Panc1 (cell line): ENCODE data around the gene TFEB. TPM values are rescaled to one million over a fixed set of nuclear protein-coding genes. Genes with fewer than 3 reads are reported as not detected.

Experiments
- ATAC-seq: fragments of 200-7000 bp; cut with Tn5 transposase; 2 replicates; pipeline ENCODE4 v1.9.1; 2020; ENCODE audit warnings: mild to moderate bottlenecking, moderate library complexity
- Bru-seq: library from RNA; stranded (reverse); fragments of 400-500 nt; gene quantifications from one replicate; lab custom pipeline; 2021; lab: Mats Ljungman, UMichigan
- BruChase-seq, 2 experiments: library from RNA; stranded (reverse); fragments of 400-500 nt; gene quantifications; one replicate each; lab custom pipeline; 2021; lab: Mats Ljungman, UMichigan
- BruUV-seq: library from RNA; stranded (reverse); fragments of 400-500 nt; replicated peaks from 2 replicates; lab custom pipeline; 2021; lab: Mats Ljungman, UMichigan
- CTCF ChIA-PET: fragments of 300-600 bp; sonication (Branson Sonifier 250); formaldehyde crosslinking; loops from one replicate; lab custom pipeline; 2022; ENCODE audit warnings: antibody characterized with exemption; lab: Charles Lee
- POLR2A ChIA-PET: fragments of 300-600 bp; sonication (Branson Sonifier 250); formaldehyde crosslinking; loops from one replicate; lab custom pipeline; 2022; ENCODE audit warnings: antibody characterized with exemption; lab: Charles Lee
- DNase-seq: peaks from one replicate; pipeline ENCODE4 v3.0.0-alpha.2; 2010; ENCODE audit warnings: low read depth, low spot score
- H3K27ac ChIP-seq: 2 replicates; pipeline ENCODE4 v1.5.1; 2011; ENCODE audit warnings: mild to moderate bottlenecking, low read length, inconsistent platforms
- H3K27me3 ChIP-seq: fragments of 200-500 bp; sonication (Bioruptor generic); 2 replicates; pipeline ENCODE4 v1.6.0; 2014; ENCODE audit warnings: low read length, inconsistent platforms; ENCODE audit not compliant: control insufficient read depth, insufficient read depth
- H3K36me3 ChIP-seq: fragments of 200-500 bp; sonication (Bioruptor generic); 2 replicates; pipeline ENCODE4 v1.5.1; 2014; ENCODE audit warnings: inconsistent platforms, mild to moderate bottlenecking, low read length, moderate library complexity; ENCODE audit not compliant: control insufficient read depth, insufficient read depth
- H3K4me1 ChIP-seq: 2 replicates; pipeline ENCODE4 v1.5.1; 2011; ENCODE audit warnings: inconsistent platforms, mild to moderate bottlenecking, low read length, moderate library complexity; ENCODE audit not compliant: control insufficient read depth, insufficient read depth
- H3K4me3 ChIP-seq, 2 experiments: 2 replicates each; pipeline ENCODE4 v1.5.1; 2011 to 2012; ENCODE audit warnings: low read depth in 2 of 2, low read length in 2 of 2, mild to moderate bottlenecking in 2 of 2, inconsistent platforms in 1 of 2, moderate library complexity in 1 of 2
- H3K9me3 ChIP-seq: fragments of 200-500 bp; sonication (Bioruptor generic); 2 replicates; pipeline ENCODE4 v1.5.1; 2014; ENCODE audit warnings: low read depth, mild to moderate bottlenecking, inconsistent platforms, low read length, moderate library complexity; ENCODE audit not compliant: control insufficient read depth, insufficient read depth
- CTCF ChIP-seq: fragments of 450-650 bp; IDR thresholded peaks from 2 replicates; pipeline ENCODE4 v1.5.1; 2017; ENCODE audit warnings: mild to moderate bottlenecking
- POLR2AphosphoS5 ChIP-seq: IDR thresholded peaks from 2 replicates; pipeline ENCODE4 v1.6.1; 2012; ENCODE audit warnings: mild to moderate bottlenecking, low read depth, low read length, moderate library complexity
- REST ChIP-seq, 2 experiments: IDR thresholded peaks; 2 replicates each; pipeline ENCODE4 v1.6.1; 2011 to 2012; ENCODE audit warnings: low read depth in 2 of 2, control low read depth in 1 of 2, low read length in 1 of 2, mild to moderate bottlenecking in 1 of 2, moderate library complexity in 1 of 2; ENCODE audit not compliant: insufficient read depth in 1 of 2
- SIN3A ChIP-seq: IDR thresholded peaks from 2 replicates; pipeline ENCODE4 v1.6.1; 2012; ENCODE audit warnings: low read depth, mild to moderate bottlenecking, low read length, moderate library complexity, borderline replicate concordance; ENCODE audit not compliant: insufficient read depth
- TCF7L2 ChIP-seq: IDR thresholded peaks from 2 replicates; pipeline ENCODE4 v1.6.1; 2011; ENCODE audit warnings: mild to moderate bottlenecking, low read depth, low read length, inconsistent platforms
- in situ Hi-C: cut with HindIII; loops from 2 replicates; pipeline ENCODE4 v1.10.0; 2016; ENCODE audit warnings: low sequenced_read_pairs, low pct_unique_long_range_greater_than_20kb
- intact Hi-C: fragments of 100-400 bp; cut with micrococcal nuclease; formaldehyde crosslinking; loops from one replicate; pipeline ENCODE4 v1.10.0; 2022; ENCODE audit not compliant: unreplicated experiment
- long read RNA-seq: library from polyadenylated mRNA; unstranded; transcript quantifications from one replicate; pipeline ENCODE4 v2.0.0, GENCODE V29; 2021; ENCODE audit not compliant: unreplicated experiment
- polyA plus RNA-seq: library from polyadenylated mRNA; unstranded; fragments of >200 nt; gene quantifications from one replicate; pipeline ENCODE4 v1.2.1, GENCODE V29; 2012; ENCODE audit warnings: missing spikeins; ENCODE audit not compliant: insufficient read length
- total RNA-seq: library from RNA; stranded (reverse); gene quantifications from one replicate; pipeline ENCODE4 v1.2.1, GENCODE V29; 2021; ENCODE audit not compliant: unreplicated experiment

Gene TFEB
- total RNA-seq (13.3 TPM), Bru-seq, nascent RNA (percentile 56 among the genes with signal in this experiment), BruChase-seq, experiment 1, labeled RNA remaining after a 2-hour chase (percentile 58 among the genes with signal in this experiment), BruChase-seq, experiment 2, labeled RNA remaining after a 6-hour chase (percentile 61 among the genes with signal in this experiment)
- 14.9 TPM for polyA plus RNA-seq
- long read RNA-seq, transcript TFEB-204 (9 exons, 2,331 nt), result major isoform, 12 of 26 reads
- long read RNA-seq, partial matches to known transcripts, result 9 of 26 reads
- long read RNA-seq, other reads (novel, unspliced or antisense), result 3 of 26 reads

GRCh38 chr6:41735427-41736185, at the start of gene TFEB:
Gene TFEB, minus strand, starts transcription at chr6:41735608. Its CDS starts 44,395 bp downstream, at chr6:41691213.
- in situ Hi-C loops, result no loop called here
- intact Hi-C loops, result loop anchor here (10.0 kb wide), 1 partner anchor 49 kb away; the partner anchor contains the start of genes PRICKLE4 and TOMM6

More at GRCh38 chr6:41735427-41736185, at the start of gene TFEB:
- ChIA-PET POLR2A (interaction anchor here (0.6 kb wide), 1 partner anchor 8 kb away, joined by 4 read pairs; no protein-coding TSS in a partner anchor), CTCF (interaction anchor here (0.7 kb wide), 1 partner anchor 133 kb away, joined by 6 read pairs; no protein-coding TSS in a partner anchor)
- ATAC-seq (peak; percentile 78), DNase-seq (peak; percentile 65)
- no TSS peak for BruUV-seq
- TF ChIP-seq TCF7L2 (no peak), CTCF (peak; percentile 99), REST (IDR thresholded peaks at IDR 0.05; ENCODE audit: insufficient read depth in 1 of 2, low read depth in 2 of 2, low read length in 1 of 2) (no peak), SIN3A (peak; percentile 86; the same call in 1 of the 2 replicates), POLR2AphosphoS5 (peak; percentile 55; the same call in 1 of the 2 replicates)
- Histone ChIP-seq H3K36me3 (no peaks in the 10 kb centered on the region; the same call in 1 of the 2 replicates), H3K9me3 (no peaks in the 10 kb centered on the region), H3K4me1 (peaks cover 14% of the 10 kb centered on the region), H3K4me3 (peak within 1 kb of the TSS; percentile 64 to 86), H3K27me3 (no peaks in the 10 kb centered on the region), H3K27ac (no peak within 1 kb of the TSS)
